ENCODE results near the gene TMED5.

TMED5 gene

DNA sequence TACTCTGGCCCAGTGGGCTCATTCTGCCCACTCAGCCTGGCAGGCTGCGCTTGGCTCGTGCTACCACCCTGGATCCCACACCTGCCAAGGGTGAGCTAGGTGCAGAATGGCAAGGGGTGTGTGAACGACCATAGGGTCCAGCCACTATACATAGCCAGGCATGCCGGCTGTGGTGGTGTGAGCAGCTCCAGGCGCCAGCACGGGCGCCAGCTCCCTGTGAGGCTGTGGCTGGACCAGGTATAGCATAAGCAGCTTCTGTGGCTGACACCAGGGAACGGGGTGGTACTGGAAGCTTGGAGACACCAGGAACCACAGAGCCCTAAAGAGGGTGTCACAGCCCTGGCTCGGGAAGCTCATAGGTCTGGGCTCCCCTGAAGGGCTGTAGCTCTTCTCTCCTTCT, 18.9 kb upstream of the TMED5 start:
- TF ChIP-seq NFIC (IDR thresholded peaks at IDR 0.05) (no peak), TEAD4 (IDR thresholded peaks at IDR 0.05) (no peak), EP300 (IDR thresholded peaks at IDR 0.05; ENCODE audit: borderline replicate concordance) (no peak), TCF12 (IDR thresholded peaks at IDR 0.05; ENCODE audit: low read depth) (no peak), CREB1 (IDR thresholded peaks at IDR 0.05; ENCODE audit: low read depth) (no peak), RAD21 (IDR thresholded peaks at IDR 0.05; ENCODE audit: low read depth) (no peak), YY1 (IDR thresholded peaks at IDR 0.05; ENCODE audit: low read depth) (no peak), FOXM1 (IDR thresholded peaks at IDR 0.05; ENCODE audit: borderline replicate concordance, low read depth) (no peak), TAF1 (IDR thresholded peaks at IDR 0.05; ENCODE audit: low read depth) (no peak), CEBPB (IDR thresholded peaks at IDR 0.05) (no peak), ZBTB7A (IDR thresholded peaks at IDR 0.05; ENCODE audit: low read depth) (no peak)
- TF ChIP-seq, protein P1, sequence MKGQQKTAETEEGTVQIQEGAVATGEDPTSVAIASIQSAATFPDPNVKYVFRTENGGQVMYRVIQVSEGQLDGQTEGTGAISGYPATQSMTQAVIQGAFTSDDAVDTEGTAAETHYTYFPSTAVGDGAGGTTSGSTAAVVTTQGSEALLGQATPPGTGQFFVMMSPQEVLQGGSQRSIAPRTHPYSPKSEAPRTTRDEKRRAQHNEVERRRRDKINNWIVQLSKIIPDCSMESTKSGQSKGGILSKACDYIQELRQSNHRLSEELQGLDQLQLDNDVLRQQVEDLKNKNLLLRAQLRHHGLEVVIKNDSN (IDR thresholded peaks at IDR 0.05): no peak
- TF ChIP-seq, protein P2, sequence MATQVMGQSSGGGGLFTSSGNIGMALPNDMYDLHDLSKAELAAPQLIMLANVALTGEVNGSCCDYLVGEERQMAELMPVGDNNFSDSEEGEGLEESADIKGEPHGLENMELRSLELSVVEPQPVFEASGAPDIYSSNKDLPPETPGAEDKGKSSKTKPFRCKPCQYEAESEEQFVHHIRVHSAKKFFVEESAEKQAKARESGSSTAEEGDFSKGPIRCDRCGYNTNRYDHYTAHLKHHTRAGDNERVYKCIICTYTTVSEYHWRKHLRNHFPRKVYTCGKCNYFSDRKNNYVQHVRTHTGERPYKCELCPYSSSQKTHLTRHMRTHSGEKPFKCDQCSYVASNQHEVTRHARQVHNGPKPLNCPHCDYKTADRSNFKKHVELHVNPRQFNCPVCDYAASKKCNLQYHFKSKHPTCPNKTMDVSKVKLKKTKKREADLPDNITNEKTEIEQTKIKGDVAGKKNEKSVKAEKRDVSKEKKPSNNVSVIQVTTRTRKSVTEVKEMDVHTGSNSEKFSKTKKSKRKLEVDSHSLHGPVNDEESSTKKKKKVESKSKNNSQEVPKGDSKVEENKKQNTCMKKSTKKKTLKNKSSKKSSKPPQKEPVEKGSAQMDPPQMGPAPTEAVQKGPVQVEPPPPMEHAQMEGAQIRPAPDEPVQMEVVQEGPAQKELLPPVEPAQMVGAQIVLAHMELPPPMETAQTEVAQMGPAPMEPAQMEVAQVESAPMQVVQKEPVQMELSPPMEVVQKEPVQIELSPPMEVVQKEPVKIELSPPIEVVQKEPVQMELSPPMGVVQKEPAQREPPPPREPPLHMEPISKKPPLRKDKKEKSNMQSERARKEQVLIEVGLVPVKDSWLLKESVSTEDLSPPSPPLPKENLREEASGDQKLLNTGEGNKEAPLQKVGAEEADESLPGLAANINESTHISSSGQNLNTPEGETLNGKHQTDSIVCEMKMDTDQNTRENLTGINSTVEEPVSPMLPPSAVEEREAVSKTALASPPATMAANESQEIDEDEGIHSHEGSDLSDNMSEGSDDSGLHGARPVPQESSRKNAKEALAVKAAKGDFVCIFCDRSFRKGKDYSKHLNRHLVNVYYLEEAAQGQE (IDR thresholded peaks at IDR 0.05; ENCODE audit: low read depth): no peak
- TF ChIP-seq, protein P3, sequence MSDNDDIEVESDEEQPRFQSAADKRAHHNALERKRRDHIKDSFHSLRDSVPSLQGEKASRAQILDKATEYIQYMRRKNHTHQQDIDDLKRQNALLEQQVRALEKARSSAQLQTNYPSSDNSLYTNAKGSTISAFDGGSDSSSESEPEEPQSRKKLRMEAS (IDR thresholded peaks at IDR 0.05): no peak

DNA sequence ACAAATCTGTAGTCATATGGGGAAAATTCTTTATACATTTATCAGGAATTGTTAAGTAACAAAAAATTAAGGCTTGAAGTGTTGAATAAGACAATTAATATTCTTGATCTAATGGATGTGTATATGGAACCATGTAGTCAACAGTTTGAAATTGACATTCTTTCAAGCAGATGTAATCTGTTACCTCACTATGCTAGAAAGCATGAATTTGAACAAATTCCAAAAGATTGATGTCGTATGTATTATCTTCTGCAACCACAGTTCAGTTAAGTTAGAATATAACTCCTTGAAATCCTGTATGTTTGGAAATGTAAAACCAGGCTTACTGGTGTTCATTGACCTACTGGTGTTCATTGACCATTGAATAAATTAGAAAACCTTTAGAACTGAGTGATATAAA, 16.4 kb upstream of the TMED5 start:
- TF ChIP-seq TEAD4 (IDR thresholded peaks at IDR 0.05) (no peak), CREB1 (IDR thresholded peaks at IDR 0.05; ENCODE audit: low read depth) (no peak), FOXM1 (IDR thresholded peaks at IDR 0.05; ENCODE audit: borderline replicate concordance, low read depth) (no peak), TCF12 (IDR thresholded peaks at IDR 0.05; ENCODE audit: low read depth) (no peak), RAD21 (IDR thresholded peaks at IDR 0.05; ENCODE audit: low read depth) (no peak), CEBPB (IDR thresholded peaks at IDR 0.05) (no peak), EP300 (IDR thresholded peaks at IDR 0.05; ENCODE audit: borderline replicate concordance) (no peak), NFIC (IDR thresholded peaks at IDR 0.05) (no peak), ZBTB7A (IDR thresholded peaks at IDR 0.05; ENCODE audit: low read depth) (no peak), TAF1 (IDR thresholded peaks at IDR 0.05; ENCODE audit: low read depth) (no peak)
- TF ChIP-seq, protein P3 (IDR thresholded peaks at IDR 0.05): no peak
- TF ChIP-seq, protein P1 (IDR thresholded peaks at IDR 0.05): no peak
- TF ChIP-seq, protein P2 (IDR thresholded peaks at IDR 0.05; ENCODE audit: low read depth): no peak

GRCh38 chr1:93194231-93194990, 14.2 kb upstream of the TMED5 start:
- TF ChIP-seq TEAD4 (IDR thresholded peaks at IDR 0.05): no peak
- TF ChIP-seq EP300 (IDR thresholded peaks at IDR 0.05; ENCODE audit: borderline replicate concordance): no peak
- TF ChIP-seq, protein P2 (IDR thresholded peaks at IDR 0.05; ENCODE audit: low read depth): no peak
- no peak for TF ChIP-seq ZBTB7A (IDR thresholded peaks at IDR 0.05; ENCODE audit: low read depth)
- no peak for TF ChIP-seq EGR1 (IDR thresholded peaks at IDR 0.05)
- no peak for TF ChIP-seq RAD21 (IDR thresholded peaks at IDR 0.05; ENCODE audit: low read depth)
- TF ChIP-seq FOXM1 (IDR thresholded peaks at IDR 0.05; ENCODE audit: borderline replicate concordance, low read depth): no peak

DNA sequence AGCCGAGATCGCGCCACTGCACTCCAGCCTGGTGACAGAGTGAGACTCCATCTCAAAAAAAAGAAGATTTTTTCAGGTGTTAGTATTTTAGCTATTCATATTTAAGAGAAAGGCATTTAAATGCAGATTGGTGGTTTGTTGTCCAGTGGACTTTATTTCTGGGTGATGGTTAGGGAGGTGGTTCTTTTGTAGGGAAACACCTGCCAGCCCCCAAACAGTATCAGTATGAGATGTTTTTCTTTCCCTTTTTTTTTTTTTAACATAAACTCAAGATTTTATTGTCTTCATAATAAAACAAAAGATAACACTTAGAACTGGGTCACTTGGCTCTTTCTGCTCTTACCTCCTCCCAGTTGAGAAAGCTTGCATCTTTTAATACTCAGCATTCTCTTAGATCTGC, 10.2 kb upstream of the TMED5 start:
- TF ChIP-seq, protein P1 (IDR thresholded peaks at IDR 0.05): no peak
- TF ChIP-seq TCF12 (IDR thresholded peaks at IDR 0.05; ENCODE audit: low read depth) (no peak), FOXM1 (IDR thresholded peaks at IDR 0.05; ENCODE audit: borderline replicate concordance, low read depth) (no peak), EP300 (IDR thresholded peaks at IDR 0.05; ENCODE audit: borderline replicate concordance) (no peak), YY1 (IDR thresholded peaks at IDR 0.05; ENCODE audit: low read depth) (no peak), CEBPB (IDR thresholded peaks at IDR 0.05) (no peak), NFIC (IDR thresholded peaks at IDR 0.05) (no peak), TEAD4 (IDR thresholded peaks at IDR 0.05) (no peak), TAF1 (IDR thresholded peaks at IDR 0.05; ENCODE audit: low read depth) (no peak), EGR1 (IDR thresholded peaks at IDR 0.05) (no peak), ZBTB7A (IDR thresholded peaks at IDR 0.05; ENCODE audit: low read depth) (no peak), CREB1 (IDR thresholded peaks at IDR 0.05; ENCODE audit: low read depth) (no peak), RAD21 (IDR thresholded peaks at IDR 0.05; ENCODE audit: low read depth) (no peak)
- TF ChIP-seq, protein P3 (IDR thresholded peaks at IDR 0.05): no peak
- TF ChIP-seq, protein P2 (IDR thresholded peaks at IDR 0.05; ENCODE audit: low read depth): no peak

All from Ishikawa (cell line).